ENCODE measurements around the gene ZNF691.

The ZNF691 gene

DNA sequence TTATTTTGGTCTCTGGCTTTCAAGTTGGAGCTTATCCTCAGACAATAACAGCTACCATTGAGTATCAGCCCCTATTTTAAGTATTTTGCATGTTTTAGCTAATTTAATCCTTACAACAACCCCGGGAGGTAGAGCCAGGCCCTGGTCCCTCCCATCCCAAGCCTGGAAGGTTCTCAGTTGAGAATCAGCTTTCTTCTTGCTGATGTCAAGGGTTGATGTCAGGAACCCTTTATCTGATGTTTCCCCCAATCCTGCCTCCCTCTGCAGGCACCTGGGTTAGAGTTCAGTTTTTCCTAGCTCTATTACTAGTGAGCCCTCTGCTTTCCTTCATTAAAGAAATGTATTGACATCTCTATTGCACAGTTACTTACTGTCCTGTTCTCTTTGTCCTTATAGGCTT, 25.6 kb upstream of the ZNF691 start:
- H3K4me3 Mint-ChIP-seq, result no peak overlapping the region

GRCh38 chr1:42821690-42822089, 24.7 kb upstream of the ZNF691 start:
- Mint-ChIP-seq H3K27ac (no peak overlapping the region), H3K4me1 (ENCODE audit: low read depth) (peaks cover 20% of the 10 kb centered on the region), H3K9me3 (no peaks in the 10 kb centered on the region), H3K36me3 (ENCODE audit: low read depth) (no peaks in the 10 kb centered on the region), H3K4me3 (no peak overlapping the region), H3K27me3 (ENCODE audit: low read depth) (peaks cover 2% of the 10 kb centered on the region)
- no peak for DNase-seq (ENCODE audit: low spot score)

More for the DNA sequence above, 25.6 kb upstream of the ZNF691 start:
- Mint-ChIP-seq H3K9me3 (no peaks in the 10 kb centered on the region), H3K27ac (no peak overlapping the region), H3K27me3 (ENCODE audit: low read depth) (peaks cover 2% of the 10 kb centered on the region), H3K4me1 (ENCODE audit: low read depth) (peaks cover 27% of the 10 kb centered on the region), H3K36me3 (ENCODE audit: low read depth) (peaks cover 4% of the 10 kb centered on the region)
- no peak for DNase-seq (ENCODE audit: low spot score)

DNA sequence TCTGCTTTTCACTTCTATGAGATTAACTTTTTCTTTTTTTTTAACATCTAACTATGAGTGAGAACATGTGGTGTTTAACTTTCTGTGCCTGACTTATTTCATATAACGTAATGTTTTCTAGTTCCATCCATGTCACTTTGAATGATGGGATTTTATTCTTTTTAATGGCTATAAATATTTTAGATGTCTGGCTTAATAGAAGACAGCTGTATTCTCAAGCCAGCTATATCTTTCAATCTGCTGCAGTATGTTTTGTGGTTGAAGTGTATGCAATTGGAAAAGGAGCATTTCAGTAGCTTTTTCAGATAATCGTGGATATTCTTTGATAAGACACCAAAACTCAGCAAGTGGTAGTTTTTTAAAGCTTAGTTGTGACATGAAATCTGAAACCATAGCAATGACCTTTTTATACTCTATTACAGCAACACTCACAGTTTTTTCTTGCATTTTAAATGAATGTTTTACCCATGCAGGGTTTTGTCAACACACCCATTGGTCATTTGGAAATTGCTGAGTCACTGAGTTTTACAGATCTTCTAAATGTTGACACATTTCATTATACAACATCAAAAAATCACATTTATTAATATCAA, 23.5 kb upstream of the ZNF691 start:
- Mint-ChIP-seq H3K27ac (no peak overlapping the region), H3K27me3 (ENCODE audit: low read depth) (peaks cover 2% of the 10 kb centered on the region), H3K9me3 (no peaks in the 10 kb centered on the region), H3K4me3 (no peak overlapping the region), H3K36me3 (ENCODE audit: low read depth) (no peaks in the 10 kb centered on the region), H3K4me1 (ENCODE audit: low read depth) (peaks cover 14% of the 10 kb centered on the region)
- no peak for DNase-seq (ENCODE audit: low spot score)

- DNase-seq (ENCODE audit: low spot score), result no peak
- Mint-ChIP-seq H3K36me3 (ENCODE audit: low read depth) (no peaks in the 10 kb centered on the region), H3K4me1 (ENCODE audit: low read depth) (peaks cover 11% of the 10 kb centered on the region), H3K27me3 (ENCODE audit: low read depth) (no peaks in the 10 kb centered on the region), H3K4me3 (no peak overlapping the region), H3K27ac (no peak overlapping the region), H3K9me3 (no peaks in the 10 kb centered on the region)
Measured at GRCh38 chr1:42824481-42825035, 21.9 kb upstream of the ZNF691 start.

DNA sequence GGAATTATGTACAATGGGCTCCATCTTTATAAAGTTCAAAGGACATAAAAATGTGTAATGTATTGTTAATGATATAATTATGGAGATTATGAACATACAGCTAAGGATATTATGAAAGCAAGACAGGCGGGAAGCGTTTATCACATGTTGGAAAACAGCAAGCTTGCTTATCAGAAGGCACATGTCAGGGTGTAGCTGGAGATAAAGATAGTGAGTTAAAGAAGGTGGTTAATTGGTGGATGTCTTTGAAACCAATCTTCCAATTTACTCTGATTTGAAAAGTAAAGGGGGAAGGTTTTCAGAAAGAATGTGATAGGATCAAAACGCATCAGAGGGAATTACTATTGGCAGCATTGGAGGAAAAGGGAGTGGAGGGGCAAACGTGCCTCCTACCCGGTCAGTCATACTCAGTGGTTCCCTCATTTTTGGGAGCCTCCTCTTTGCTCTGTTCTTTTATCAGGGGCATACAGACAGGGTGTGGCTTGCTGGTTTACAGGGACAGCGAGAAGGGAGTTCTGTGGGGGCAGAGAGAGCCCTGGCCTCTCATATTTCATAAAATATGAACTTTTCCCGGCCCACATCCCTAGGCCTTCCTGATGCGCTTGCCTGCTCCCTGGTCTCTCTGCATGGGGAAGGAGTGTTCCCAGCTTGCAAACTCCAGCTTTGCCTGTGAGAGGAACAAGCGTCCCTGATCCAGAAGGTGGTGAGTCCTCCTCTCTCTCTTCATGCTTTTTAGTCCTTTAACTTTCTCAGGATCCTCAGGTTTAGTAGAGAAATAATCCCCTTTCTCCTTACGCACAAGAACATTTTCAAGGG, 21.2 kb upstream of the ZNF691 start:
- Mint-ChIP-seq H3K9me3 (no peaks in the 10 kb centered on the region), H3K27ac (no peak overlapping the region), H3K4me3 (no peak overlapping the region), H3K36me3 (ENCODE audit: low read depth) (no peaks in the 10 kb centered on the region), H3K4me1 (ENCODE audit: low read depth) (peaks cover 11% of the 10 kb centered on the region), H3K27me3 (ENCODE audit: low read depth) (no peaks in the 10 kb centered on the region)
- no peak for DNase-seq (ENCODE audit: low spot score)

GRCh38 chr1:42830631-42831030, 15.8 kb upstream of the ZNF691 start:
- Mint-ChIP-seq H3K4me1 (ENCODE audit: low read depth) (no peaks in the 10 kb centered on the region), H3K9me3 (no peaks in the 10 kb centered on the region), H3K36me3 (ENCODE audit: low read depth) (no peaks in the 10 kb centered on the region), H3K27me3 (ENCODE audit: low read depth) (no peaks in the 10 kb centered on the region), H3K27ac (no peak overlapping the region), H3K4me3 (no peak overlapping the region)
- no peak for DNase-seq (ENCODE audit: low spot score)

DNA sequence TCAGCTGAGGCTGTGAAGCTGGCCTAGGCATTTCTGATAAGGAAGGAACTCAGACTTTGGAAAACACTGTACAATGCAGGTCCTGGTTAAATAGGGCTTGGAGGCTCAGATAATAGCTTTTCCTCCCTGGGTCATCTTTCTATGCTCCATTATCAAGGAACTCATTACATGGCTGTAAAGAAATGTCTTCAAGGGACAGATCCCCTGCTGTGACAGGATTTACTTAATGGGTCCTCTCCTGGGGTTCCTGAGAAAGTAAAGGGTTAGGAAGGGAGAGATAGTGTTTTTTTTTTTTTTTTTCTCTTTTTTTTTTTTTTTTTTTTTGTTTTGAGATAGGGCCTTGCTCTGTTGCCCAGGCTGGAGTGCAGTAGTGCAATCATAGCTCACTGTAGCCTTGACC, 15.1 kb upstream of the ZNF691 start:
- no peaks in the 10 kb centered on the region for H3K4me1 Mint-ChIP-seq (ENCODE audit: low read depth)
- H3K36me3 Mint-ChIP-seq (ENCODE audit: low read depth), result no peaks in the 10 kb centered on the region

DNA sequence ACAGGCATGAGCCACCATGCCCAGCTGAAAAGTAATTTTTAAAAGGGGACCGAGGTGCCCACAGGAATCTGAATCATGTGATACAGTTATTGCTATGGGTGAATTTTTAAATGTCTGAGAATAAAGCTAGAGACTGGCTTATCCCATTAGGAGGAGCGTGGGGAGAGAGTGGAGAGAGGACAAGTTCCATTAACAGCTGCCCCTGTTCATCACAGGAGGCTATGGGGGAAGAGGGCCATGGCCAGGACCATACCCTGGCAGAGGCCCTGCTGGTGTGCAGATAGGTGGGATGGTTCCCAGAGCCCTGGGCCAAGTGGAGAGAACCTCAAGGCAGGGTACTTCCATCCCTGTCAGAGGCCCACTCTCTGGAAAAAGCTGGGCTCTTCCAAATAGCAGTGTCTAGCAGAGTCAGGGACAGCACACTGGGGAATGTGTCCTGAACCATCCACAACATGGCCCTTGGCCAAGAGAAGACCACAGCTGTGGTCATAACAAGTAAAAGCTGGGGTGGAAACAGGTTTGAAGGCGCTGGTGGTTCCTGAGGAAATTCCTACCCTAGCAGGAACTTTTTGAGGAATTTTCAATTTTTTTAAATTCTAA, 13.7 kb upstream of the ZNF691 start:
- Mint-ChIP-seq H3K27ac (no peak overlapping the region), H3K9me3 (no peaks in the 10 kb centered on the region), H3K4me3 (no peak overlapping the region), H3K4me1 (ENCODE audit: low read depth) (no peaks in the 10 kb centered on the region), H3K27me3 (ENCODE audit: low read depth) (no peaks in the 10 kb centered on the region), H3K36me3 (ENCODE audit: low read depth) (no peaks in the 10 kb centered on the region)
- DNase-seq (ENCODE audit: low spot score), result no peak

More for the DNA sequence above, 15.1 kb upstream of the ZNF691 start:
- Mint-ChIP-seq H3K9me3 (no peaks in the 10 kb centered on the region), H3K4me3 (no peak overlapping the region), H3K27me3 (ENCODE audit: low read depth) (no peaks in the 10 kb centered on the region), H3K27ac (no peak overlapping the region)
- DNase-seq (ENCODE audit: low spot score), result no peak

DNA sequence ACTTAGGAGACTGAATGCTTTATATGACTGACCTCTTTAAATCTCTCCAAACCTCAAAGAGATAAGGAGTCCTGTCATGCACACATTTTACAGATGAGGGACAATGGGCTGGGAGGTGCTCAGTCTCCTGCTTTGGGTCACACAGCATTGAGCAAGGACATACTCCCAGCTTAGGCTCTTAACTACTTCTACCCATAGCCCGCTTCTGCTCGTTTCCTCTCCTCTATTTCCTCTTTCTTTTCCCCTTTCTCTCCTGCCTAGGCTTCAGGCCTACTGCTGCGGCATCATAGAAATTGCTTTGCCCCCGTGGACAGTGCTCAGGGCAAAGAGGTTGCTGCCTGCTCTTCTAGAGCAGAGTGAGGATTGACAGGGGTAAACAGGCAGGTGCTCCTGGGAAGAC, 12.4 kb upstream of the ZNF691 start:
- Mint-ChIP-seq H3K36me3 (ENCODE audit: low read depth) (no peaks in the 10 kb centered on the region), H3K4me3 (no peak overlapping the region), H3K9me3 (no peaks in the 10 kb centered on the region), H3K27me3 (ENCODE audit: low read depth) (no peaks in the 10 kb centered on the region), H3K4me1 (ENCODE audit: low read depth) (no peaks in the 10 kb centered on the region), H3K27ac (no peak overlapping the region)
- no peak for DNase-seq (ENCODE audit: low spot score)

- H3K4me3 Mint-ChIP-seq, result no peak overlapping the region
- no peak overlapping the region for H3K27ac Mint-ChIP-seq
- no peaks in the 10 kb centered on the region for H3K36me3 Mint-ChIP-seq (ENCODE audit: low read depth)
- DNase-seq (ENCODE audit: low spot score), result no peak
- no peaks in the 10 kb centered on the region for H3K4me1 Mint-ChIP-seq (ENCODE audit: low read depth)
- no peaks in the 10 kb centered on the region for H3K9me3 Mint-ChIP-seq
- no peaks in the 10 kb centered on the region for H3K27me3 Mint-ChIP-seq (ENCODE audit: low read depth)
Measured at GRCh38 chr1:42834803-42835202, 11.6 kb upstream of the ZNF691 start.

GRCh38 chr1:42835422-42835821, 11.0 kb upstream of the ZNF691 start:
- Mint-ChIP-seq H3K36me3 (ENCODE audit: low read depth) (no peaks in the 10 kb centered on the region), H3K4me3 (no peak overlapping the region), H3K27ac (no peak overlapping the region), H3K4me1 (ENCODE audit: low read depth) (no peaks in the 10 kb centered on the region), H3K9me3 (no peaks in the 10 kb centered on the region), H3K27me3 (ENCODE audit: low read depth) (no peaks in the 10 kb centered on the region)
- DNase-seq (ENCODE audit: low spot score), result no peak

DNA sequence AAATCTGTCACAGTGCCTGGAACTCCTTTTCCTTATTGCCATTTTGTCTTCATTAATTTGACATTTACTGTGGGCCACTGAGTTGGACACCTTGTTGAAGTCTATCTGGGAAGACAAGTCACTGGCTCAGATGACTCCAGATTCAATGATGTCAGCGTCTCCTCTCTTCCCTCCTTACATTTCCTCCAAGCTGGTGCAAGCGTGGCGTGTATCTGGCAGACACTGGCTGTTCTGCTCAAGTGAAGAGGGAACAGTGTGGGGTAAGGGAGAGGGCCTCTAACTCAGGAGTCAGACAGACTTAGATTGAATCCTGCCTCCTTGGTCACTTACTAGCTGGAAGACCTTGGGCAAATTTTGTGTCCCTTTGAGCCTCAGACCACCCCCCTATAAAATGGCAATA, 8.7 kb upstream of the ZNF691 start:
- Mint-ChIP-seq H3K27ac (no peak overlapping the region), H3K36me3 (ENCODE audit: low read depth) (peaks cover 2% of the 10 kb centered on the region), H3K9me3 (no peaks in the 10 kb centered on the region), H3K27me3 (ENCODE audit: low read depth) (no peaks in the 10 kb centered on the region), H3K4me1 (ENCODE audit: low read depth) (no peaks in the 10 kb centered on the region), H3K4me3 (no peak overlapping the region)
- no peak for DNase-seq (ENCODE audit: low spot score)

GRCh38 chr1:42838482-42839190, 7.8 kb upstream of the ZNF691 start:
- Mint-ChIP-seq H3K9me3 (no peaks in the 10 kb centered on the region), H3K27me3 (ENCODE audit: low read depth) (no peaks in the 10 kb centered on the region), H3K27ac (no peak overlapping the region), H3K36me3 (ENCODE audit: low read depth) (peaks cover 2% of the 10 kb centered on the region), H3K4me1 (ENCODE audit: low read depth) (no peaks in the 10 kb centered on the region), H3K4me3 (no peak overlapping the region)
- DNase-seq (ENCODE audit: low spot score), result no peak

DNA sequence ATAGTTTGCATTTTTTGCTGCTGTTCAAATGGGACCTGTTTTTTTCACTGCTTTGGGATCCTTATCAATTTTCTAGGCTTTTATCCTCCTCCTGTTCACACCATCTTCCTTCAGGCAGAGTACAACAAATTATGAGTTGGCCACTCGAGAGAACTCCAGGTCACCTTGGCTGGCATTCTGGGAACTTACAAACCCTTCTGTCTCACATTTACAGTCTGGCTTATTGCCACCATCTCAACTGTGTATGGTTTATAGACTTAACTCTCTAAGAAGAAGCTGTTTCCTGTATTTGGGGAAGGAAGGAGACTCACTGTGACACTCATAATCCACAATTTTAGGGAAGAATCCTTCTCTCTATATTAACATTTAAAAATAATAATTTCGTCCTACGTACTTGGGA, 5.4 kb upstream of the ZNF691 start:
- Mint-ChIP-seq H3K27ac (no peak overlapping the region), H3K36me3 (ENCODE audit: low read depth) (peaks cover 3% of the 10 kb centered on the region), H3K4me1 (ENCODE audit: low read depth) (peaks cover 3% of the 10 kb centered on the region), H3K27me3 (ENCODE audit: low read depth) (no peaks in the 10 kb centered on the region), H3K4me3 (no peak overlapping the region), H3K9me3 (no peaks in the 10 kb centered on the region)
- no peak for DNase-seq (ENCODE audit: low spot score)

Measured in T-helper 2 cell treated with Interferon-gamma antibody and Interleukin-4, amounts not matched to agents 5 μg/mL and 100 μg/mL, for 36 hours (primary cell).